ENCODE results near the gene DUS4L. TPM values are rescaled to one million over a fixed set of nuclear protein-coding genes. Genes with fewer than 3 reads are reported as not detected.

Gene DUS4L
- polyA plus RNA-seq, 4 donors, result 10.0 to 18.5 (median 17.1) TPM

DNA sequence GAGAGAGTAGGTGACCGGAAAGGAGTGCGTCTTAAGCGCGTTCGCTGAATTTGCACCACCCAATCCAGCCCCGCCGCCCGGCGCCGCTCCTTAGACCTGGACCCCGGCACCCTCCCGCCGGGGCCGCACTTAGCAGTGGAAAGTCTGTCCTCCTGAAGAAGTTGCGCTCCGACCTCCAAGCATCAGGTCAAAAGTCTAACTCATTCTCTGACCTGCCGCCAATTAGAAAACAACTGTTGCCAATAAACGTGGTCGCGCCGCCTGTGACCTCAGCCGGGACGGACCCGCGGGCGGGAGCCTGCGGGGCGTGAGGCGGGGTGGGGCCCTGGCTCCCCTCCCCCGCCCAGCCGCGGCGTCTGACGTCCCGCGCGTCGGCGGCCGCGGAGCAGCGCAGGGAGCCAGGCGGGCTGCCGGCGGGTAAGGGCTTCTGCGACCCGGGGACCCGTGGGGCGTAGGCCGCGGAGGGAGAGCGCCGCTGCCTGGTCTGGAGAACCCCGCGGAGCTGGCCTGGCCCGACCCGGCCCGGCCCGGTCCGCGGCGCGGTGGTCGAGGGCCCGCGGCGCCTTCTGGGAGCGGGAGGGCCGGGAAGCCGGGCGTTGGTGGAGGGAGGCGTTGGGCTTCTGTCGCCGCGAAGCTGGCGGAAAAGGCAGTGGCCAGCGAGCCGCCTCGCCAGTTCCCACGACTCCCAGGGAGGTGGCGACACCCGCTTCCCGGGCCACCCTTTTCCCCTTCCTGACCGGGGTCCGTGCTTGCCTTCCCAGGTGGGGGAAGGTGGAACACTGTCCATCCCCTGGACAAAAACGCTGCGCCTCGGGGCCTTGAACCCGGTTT lies 16.3 kb downstream of the DUS4L start, which contains the start of gene BCAP29:
Gene BCAP29 (plus strand): TSS at position 362 of the 831 bp plus-strand sequence. CDS start 527 bp downstream, outside the sequence.
- DNase-seq (ENCODE audit: low read depth in 4 of 4, low spot score in 3 of 4), result peak in 3 of 4 donors; percentile 45 to 56 (median 47)

- no peak for DNase-seq (ENCODE audit: low read depth in 4 of 4, low spot score in 3 of 4)
These were observed 17.1 kb downstream of the DUS4L start for GRCh38 chr7:107580716-107581383.

- DNase-seq (ENCODE audit: low read depth in 4 of 4, low spot score in 3 of 4), result no peak
These were observed 17.7 kb downstream of the DUS4L start for GRCh38 chr7:107581387-107582013.

DNA sequence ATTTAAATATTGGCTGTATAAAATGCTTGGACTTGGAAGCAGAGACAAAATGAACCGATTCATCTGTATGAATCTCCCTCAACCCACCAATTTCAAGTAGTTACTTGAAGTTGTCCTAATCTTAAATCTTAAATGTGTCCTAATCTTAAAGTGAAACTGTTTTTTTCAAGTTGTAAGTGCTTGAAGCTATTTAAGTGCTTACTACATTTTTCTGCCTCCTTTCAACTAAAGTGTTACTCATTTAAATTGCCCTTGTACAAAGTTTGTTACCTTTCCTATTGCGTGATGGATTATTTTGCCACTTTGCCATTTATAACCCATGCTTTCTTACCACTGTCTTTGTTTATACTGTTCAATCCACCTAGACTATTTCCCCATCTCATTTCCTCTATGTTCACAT lies 19.1 kb downstream of the DUS4L start:
- DNase-seq (ENCODE audit: low read depth in 4 of 4, low spot score in 3 of 4), result no peak

- DNase-seq (ENCODE audit: low read depth in 4 of 4, low spot score in 3 of 4), result no peak
These were observed 20.9 kb downstream of the DUS4L start for GRCh38 chr7:107584716-107585115.

DNA sequence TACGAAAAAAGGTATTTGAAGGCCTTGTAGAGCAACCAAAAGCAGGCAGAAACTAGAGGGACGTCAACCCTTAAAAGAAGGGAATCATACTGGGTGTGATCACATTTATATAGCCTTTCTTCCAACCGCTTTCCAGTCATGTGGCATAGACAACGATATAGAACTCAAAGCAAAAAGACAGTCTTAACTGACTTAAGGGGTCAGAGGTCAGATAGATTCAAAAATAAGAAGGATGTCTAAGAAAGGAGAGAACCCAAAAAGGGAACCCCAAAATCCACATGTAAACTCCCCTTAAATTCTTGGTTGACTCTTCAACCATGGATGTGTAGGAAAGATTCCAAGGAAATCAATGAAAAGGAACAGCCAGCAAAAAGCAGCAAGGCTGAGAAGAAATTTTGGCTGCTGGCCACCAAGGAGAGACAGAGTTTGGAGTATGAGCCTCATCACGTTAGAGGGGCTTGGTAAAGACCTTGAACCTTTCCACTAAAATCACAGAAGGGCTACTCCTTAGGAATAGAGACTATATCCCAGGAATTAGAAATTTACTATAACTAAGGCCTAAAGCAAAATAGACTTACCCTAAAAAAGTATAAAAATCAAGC lies 24.9 kb downstream of the DUS4L start:
- no peak for DNase-seq (ENCODE audit: low read depth in 4 of 4, low spot score in 3 of 4)

- DNase-seq (ENCODE audit: low read depth in 4 of 4, low spot score in 3 of 4), result no peak
These were observed 27.6 kb downstream of the DUS4L start for GRCh38 chr7:107591421-107591820.

DNA sequence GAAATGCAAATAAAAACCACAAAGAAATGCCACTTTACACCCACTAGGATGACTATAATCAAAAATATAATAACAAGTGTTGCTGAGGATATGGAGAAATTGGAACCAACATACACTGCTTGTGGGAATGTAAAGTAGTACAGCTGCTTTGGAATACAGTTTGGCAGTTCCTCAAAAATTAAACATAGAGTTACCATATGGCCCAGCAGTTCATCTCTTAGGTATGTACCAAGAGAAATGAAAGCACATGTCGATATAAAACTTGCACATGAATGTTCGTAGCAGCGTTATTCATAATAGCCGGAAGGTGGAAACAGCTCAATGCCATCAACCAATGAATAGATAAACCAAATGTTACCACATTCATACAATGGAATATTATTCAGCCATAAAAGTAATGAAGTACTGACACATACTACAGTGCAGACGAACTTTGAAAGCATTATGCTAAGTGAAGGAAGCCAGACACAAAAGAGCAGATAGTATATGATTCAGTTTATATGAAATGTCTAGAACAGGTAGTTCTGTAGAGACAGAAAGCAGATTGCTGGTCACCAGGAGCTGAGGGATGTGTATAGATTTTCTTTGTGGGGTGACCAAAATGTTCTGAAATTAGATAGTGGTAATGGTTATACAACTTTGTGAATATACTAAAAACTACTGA lies 28.7 kb downstream of the DUS4L start:
- DNase-seq (ENCODE audit: low read depth in 4 of 4, low spot score in 3 of 4), result no peak

DNA sequence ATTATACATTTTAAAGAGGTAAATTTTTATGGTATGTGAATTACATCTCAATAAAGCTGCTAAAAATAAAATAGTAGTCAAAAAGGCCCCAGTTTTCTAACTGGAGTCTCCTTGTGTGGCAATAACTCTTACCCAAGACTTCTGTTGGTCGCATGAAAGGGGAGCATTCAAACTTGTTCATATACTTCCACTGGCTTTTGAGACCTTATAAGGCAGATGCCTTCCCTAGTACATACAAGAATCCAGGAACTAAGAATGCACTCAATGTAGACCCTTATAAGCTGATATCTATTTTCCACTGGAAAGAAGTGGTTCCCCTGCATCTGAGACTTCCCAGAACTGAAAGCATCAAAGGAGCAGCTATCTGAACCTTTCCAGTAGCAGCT lies 29.2 kb downstream of the DUS4L start:
- no peak for DNase-seq (ENCODE audit: low read depth in 4 of 4, low spot score in 3 of 4)

- DNase-seq (ENCODE audit: low read depth in 4 of 4, low spot score in 3 of 4), result peak in 1 of 4 donors; percentile 22
These were observed 31.4 kb downstream of the DUS4L start for GRCh38 chr7:107594961-107595737.

DNA sequence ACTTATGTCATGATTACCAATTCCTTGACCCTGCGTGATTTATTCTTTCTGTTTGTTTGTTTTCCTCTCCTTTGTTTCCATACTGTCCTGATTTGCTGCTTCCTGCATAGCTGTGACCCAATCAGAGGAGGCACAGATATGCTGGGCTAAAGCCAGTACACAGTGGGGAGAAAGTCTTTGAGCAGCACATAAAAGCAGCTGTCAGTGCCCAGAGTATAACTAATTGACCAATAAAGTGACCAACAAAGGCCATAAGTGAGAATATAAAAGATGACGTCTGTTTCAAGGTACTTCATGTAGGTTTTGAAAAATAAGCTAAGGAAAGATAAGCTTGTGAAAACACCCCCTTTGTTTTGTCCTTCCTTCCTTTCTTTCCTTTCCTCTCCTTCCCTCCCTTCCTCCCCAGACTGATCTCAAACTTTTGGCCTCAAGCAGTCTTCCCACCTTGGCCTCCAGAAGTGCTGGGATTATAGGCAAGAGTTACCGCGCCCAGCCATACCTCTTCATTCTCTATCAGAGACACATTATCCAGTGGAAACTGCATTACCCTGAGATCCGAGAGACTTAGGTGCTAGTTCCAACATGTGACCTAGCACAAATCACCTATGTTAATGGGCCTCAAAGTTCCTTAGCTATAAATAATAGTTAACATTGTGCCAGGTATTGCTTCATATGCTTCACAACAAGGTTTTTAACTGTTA lies 33.3 kb downstream of the DUS4L start:
- DNase-seq (ENCODE audit: low read depth in 4 of 4, low spot score in 3 of 4), result peak in 1 of 4 donors; percentile 12

- no peak for DNase-seq (ENCODE audit: low read depth in 4 of 4, low spot score in 3 of 4)
These were observed 33.8 kb downstream of the DUS4L start for GRCh38 chr7:107597582-107597916.

DNA sequence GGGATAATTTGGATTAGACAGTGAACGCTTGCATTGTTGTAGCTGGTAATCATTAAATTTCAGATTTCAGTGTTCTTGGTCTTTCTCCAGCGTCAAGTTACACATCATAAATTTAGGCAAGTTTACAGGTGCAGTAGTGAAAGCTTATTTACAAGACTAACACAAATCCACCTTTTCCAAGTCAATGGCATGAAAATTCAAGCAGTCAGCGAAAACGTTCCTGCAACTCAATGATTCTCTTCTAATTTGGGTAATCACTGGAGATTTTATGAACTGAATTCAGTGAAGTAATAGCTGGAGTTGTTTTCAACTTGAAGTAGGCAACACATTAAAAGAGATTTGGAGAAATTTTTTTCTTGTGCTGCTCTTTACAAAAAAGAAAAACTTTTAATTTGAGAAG lies 34.2 kb downstream of the DUS4L start:
- DNase-seq (ENCODE audit: low read depth in 4 of 4, low spot score in 3 of 4), result no peak

DNA sequence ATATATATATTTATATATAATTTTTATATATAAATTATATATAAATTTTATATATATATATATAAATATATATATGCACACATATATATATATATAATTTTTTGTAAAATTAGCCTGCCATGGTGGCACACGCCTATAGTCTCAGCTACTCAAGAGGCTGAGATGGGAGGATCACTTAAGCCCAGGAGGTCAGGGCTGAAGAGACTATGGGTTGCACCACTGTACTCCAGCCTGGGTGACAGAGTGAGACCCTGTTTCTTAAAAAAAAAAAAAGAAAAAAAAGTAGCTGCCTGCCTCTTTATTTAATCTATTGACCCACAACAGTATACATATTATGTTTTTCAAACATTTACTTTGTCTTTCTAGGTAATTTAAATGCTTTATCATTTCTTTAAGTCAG lies 35.5 kb downstream of the DUS4L start:
- DNase-seq (ENCODE audit: low read depth in 4 of 4, low spot score in 3 of 4), result no peak

DNA sequence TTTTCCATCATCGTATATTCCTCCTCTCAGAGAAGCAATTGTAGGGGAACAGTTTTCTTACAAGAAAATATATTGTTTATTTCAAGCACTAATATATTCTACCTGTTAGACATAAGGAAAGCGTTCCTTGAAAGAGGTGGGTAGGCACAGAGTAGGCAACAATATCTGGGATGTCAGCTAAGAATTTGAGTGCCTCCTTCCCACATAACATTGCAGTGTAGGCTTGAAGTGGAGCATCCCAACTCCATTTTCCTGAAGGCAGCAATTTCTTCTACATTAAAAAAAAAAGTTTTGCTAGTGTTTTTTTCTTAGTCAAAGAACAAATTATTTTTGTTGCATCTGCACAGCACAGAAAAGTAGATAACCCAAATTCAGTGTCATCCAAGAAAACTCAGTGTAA lies 37.0 kb downstream of the DUS4L start:
- DNase-seq (ENCODE audit: low read depth in 4 of 4, low spot score in 3 of 4), result no peak

DNA sequence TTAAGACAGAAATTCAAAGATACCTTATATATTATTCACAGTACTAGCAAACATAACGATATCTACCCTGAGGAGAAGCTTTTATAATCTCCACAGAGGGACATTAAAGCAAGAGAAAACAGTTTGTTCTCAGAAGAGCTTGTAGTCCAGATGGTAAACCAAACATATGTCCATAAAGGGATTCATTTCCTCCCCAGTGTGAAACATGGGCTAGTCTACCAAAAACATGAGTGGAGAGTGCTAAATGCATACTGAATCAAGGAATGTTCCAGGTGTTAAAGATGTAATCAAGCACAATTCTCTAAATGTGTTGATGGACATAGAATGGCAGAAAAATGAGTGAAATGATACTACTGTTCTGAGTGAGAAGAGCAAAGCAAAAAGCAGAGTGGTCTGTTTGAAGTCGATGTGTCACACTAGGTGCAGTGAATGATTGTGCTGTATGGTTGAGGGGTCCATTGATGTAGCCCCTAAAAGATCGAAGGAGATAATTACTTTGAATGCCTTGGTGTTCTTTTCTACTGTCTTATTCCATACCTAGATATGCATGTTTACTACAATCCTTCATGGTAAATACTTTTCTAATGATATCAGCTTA lies 41.5 kb downstream of the DUS4L start:
- DNase-seq (ENCODE audit: low read depth in 4 of 4, low spot score in 3 of 4), result no peak

- no peak for DNase-seq (ENCODE audit: low read depth in 4 of 4, low spot score in 3 of 4)
These were observed 42.5 kb downstream of the DUS4L start for GRCh38 chr7:107606303-107606702.

GRCh38 chr7:107609811-107610261 lies 46.1 kb downstream of the DUS4L start:
- peak in 1 of 4 donors; percentile 14 for DNase-seq (ENCODE audit: low read depth in 4 of 4, low spot score in 3 of 4)

GRCh38 chr7:107610323-107610722 lies 46.6 kb downstream of the DUS4L start:
- peak in 1 of 4 donors; percentile 10 for DNase-seq (ENCODE audit: low read depth in 4 of 4, low spot score in 3 of 4)
